IMR-90 (cell line): Measurements from ENCODE around the gene SPTLC1. TPM values are rescaled to one million over a fixed set of nuclear protein-coding genes. Genes with fewer than 3 reads are reported as not detected.

ENCODE experiments used
- ATAC-seq: fragments of 200-7000 bp; cut with Tn5 transposase; 2 replicates; pipeline ENCODE4 v1.9.1; 2020; ENCODE audit warnings: low read depth, mild to moderate bottlenecking, moderate library complexity
- BruUV-seq: library from RNA; stranded (reverse); fragments of 400-500 nt; replicated peaks from 2 replicates; lab custom pipeline; 2021; lab: Mats Ljungman, UMichigan
- CTCF ChIA-PET: fragments of 300-600 bp; formaldehyde crosslinking; extraction: SDS; loops from one replicate; lab custom pipeline; 2021; ENCODE audit warnings: antibody characterized with exemption; lab: Yijun Ruan, JAX
- POLR2A ChIA-PET: fragments of 300-600 bp; sonication (Branson Sonifier 250); formaldehyde crosslinking; loops from one replicate; lab custom pipeline; 2022; ENCODE audit warnings: antibody characterized with exemption; ENCODE audit not compliant: unreplicated experiment; lab: Charles Lee
- DNase-seq: peaks from one replicate; pipeline ENCODE4 v3.0.0; 2013
- H2AFZ ChIP-seq: replicated peaks from 2 replicates; pipeline ENCODE3; 2013; ENCODE audit warnings: low read length, mild to moderate bottlenecking; ENCODE audit not compliant: poor library complexity
- H2AK5ac ChIP-seq: 2 replicates; pipeline ENCODE4 v1.6.1; 2013; ENCODE audit warnings: low read depth, low read length, inconsistent platforms
- H2AK9ac ChIP-seq: replicated peaks from 2 replicates; pipeline ENCODE3; 2013; ENCODE audit warnings: mild to moderate bottlenecking, low read depth, low read length, moderate library complexity; ENCODE audit not compliant: poor library complexity
- H2BK120ac ChIP-seq: 2 replicates; pipeline ENCODE4 v1.6.1; 2013; ENCODE audit warnings: low read depth, low read length, inconsistent platforms
- H2BK15ac ChIP-seq: 3 replicates; pipeline ENCODE4 v1.6.1; 2013; ENCODE audit warnings: low read depth, low read length, inconsistent platforms
- H2BK20ac ChIP-seq: 2 replicates; pipeline ENCODE4 v1.6.1; 2013; ENCODE audit warnings: low read depth, mild to moderate bottlenecking, inconsistent platforms, low read length, moderate library complexity
- H2BK5ac ChIP-seq: 2 replicates; pipeline ENCODE4 v1.6.1; 2013; ENCODE audit warnings: mild to moderate bottlenecking, low read depth, low read length, inconsistent platforms; ENCODE audit not compliant: poor library complexity, severe bottlenecking
- H3K14ac ChIP-seq: replicated peaks from 2 replicates; pipeline ENCODE4 v1.6.1; 2013; ENCODE audit warnings: low read depth, low read length, inconsistent platforms
- H3K18ac ChIP-seq: 2 replicates; pipeline ENCODE4 v1.6.1; 2013; ENCODE audit warnings: low read depth, low read length, control low read depth
- H3K23ac ChIP-seq: 2 replicates; pipeline ENCODE4 v1.6.1; 2013; ENCODE audit warnings: low read depth, low read length, inconsistent platforms
- H3K27ac ChIP-seq: 2 replicates; pipeline ENCODE4 v1.5.1; 2013; ENCODE audit warnings: mild to moderate bottlenecking, control low read depth, low read length; ENCODE audit not compliant: insufficient read depth
- H3K27me3 ChIP-seq: 2 replicates; pipeline ENCODE4 v1.6.1; 2013; ENCODE audit warnings: low read length; ENCODE audit not compliant: control insufficient read depth, insufficient read depth
- H3K36me3 ChIP-seq: 2 replicates; pipeline ENCODE4 v1.6.1; 2013; ENCODE audit warnings: low read length, mixed read lengths; ENCODE audit not compliant: control insufficient read depth, insufficient read depth
- H3K4ac ChIP-seq: 2 replicates; pipeline ENCODE4 v1.6.1; 2013; ENCODE audit warnings: low read depth, low read length, inconsistent platforms
- H3K4me1 ChIP-seq: 2 replicates; pipeline ENCODE4 v1.6.1; 2013; ENCODE audit warnings: low read length, mixed read lengths; ENCODE audit not compliant: control insufficient read depth, insufficient read depth
- H3K4me2 ChIP-seq: 2 replicates; pipeline ENCODE4 v1.6.1; 2013; ENCODE audit warnings: low read depth, mild to moderate bottlenecking, control low read depth, low read length, moderate library complexity
- H3K4me3 ChIP-seq: 2 replicates; pipeline ENCODE4 v1.5.1; 2013; ENCODE audit warnings: low read depth, mild to moderate bottlenecking, control low read depth, low read length, moderate library complexity; ENCODE audit not compliant: insufficient read depth
- H3K56ac ChIP-seq: 2 replicates; pipeline ENCODE4 v1.6.1; 2013; ENCODE audit warnings: low read length, inconsistent platforms; ENCODE audit not compliant: insufficient read depth; ENCODE audit errors: extremely low read depth
- H3K79me1 ChIP-seq, 2 experiments: 2 replicates each; pipeline ENCODE4 v1.6.1; 2013; ENCODE audit warnings: low read length in 2 of 2, inconsistent platforms in 1 of 2, low read depth in 1 of 2
- H3K9ac ChIP-seq: 2 replicates; pipeline ENCODE4 v1.6.1; 2013; ENCODE audit warnings: low read depth, low read length, control low read depth
- H3K9me1 ChIP-seq: 2 replicates; pipeline ENCODE4 v1.6.1; 2013; ENCODE audit warnings: low read length, inconsistent platforms; ENCODE audit not compliant: insufficient read depth
- H3K9me3 ChIP-seq: 2 replicates; pipeline ENCODE4 v1.6.1; 2013; ENCODE audit warnings: low read length; ENCODE audit not compliant: control insufficient read depth, insufficient read depth
- H4K20me1 ChIP-seq: 2 replicates; pipeline ENCODE4 v1.6.1; 2013; ENCODE audit warnings: low read length, inconsistent platforms; ENCODE audit not compliant: insufficient read depth
- H4K5ac ChIP-seq: 2 replicates; pipeline ENCODE4 v1.6.1; 2013; ENCODE audit warnings: mild to moderate bottlenecking, low read depth, low read length, control low read depth
- H4K8ac ChIP-seq, 2 experiments: 2 replicates each; pipeline ENCODE4 v1.6.1; 2013; ENCODE audit warnings: low read depth in 2 of 2, low read length in 2 of 2, control low read depth in 1 of 2, inconsistent platforms in 1 of 2
- H4K91ac ChIP-seq: 2 replicates; pipeline ENCODE4 v1.6.1; 2013; ENCODE audit warnings: low read depth, low read length, inconsistent platforms; ENCODE audit not compliant: insufficient read depth
- BHLHE40 ChIP-seq: fragments of 150-350 bp; IDR thresholded peaks from 2 replicates; pipeline ENCODE4 v1.6.1; 2016; ENCODE audit warnings: mild to moderate bottlenecking, low read depth, low read length
- NFE2L2 ChIP-seq: fragments of 150-350 bp; IDR thresholded peaks from 2 replicates; pipeline ENCODE4 v1.6.1; 2016; ENCODE audit warnings: low read depth, mild to moderate bottlenecking, low read length
- RAD21 ChIP-seq: IDR thresholded peaks from 2 replicates; pipeline ENCODE4 v1.6.1; 2012; ENCODE audit warnings: low read length, improper control_type of control experiment
- WGBS, 2 experiments: methylation state at CpG; one replicate each; pipeline versions ENCODE4 v1.1.5 to v1.1.7; 2013; ENCODE audit warnings: missing lambda C conversion rate in 2 of 2; ENCODE audit not compliant: insufficient read length in 1 of 2; ENCODE audit errors: extremely low coverage in 2 of 2; 5-methylcytosine and 5-hydroxymethylcytosine counted together
- dilution Hi-C: fragments of 300-500 bp; cut with HindIII; formaldehyde crosslinking; loops from one replicate; pipeline ENCODE4 v1.14.3; 2018; ENCODE audit warnings: low sequenced_read_pairs; ENCODE audit not compliant: unreplicated experiment
- in situ Hi-C: fragments of 300-500 bp; cut with MboI; formaldehyde crosslinking; loops from 3 replicates; pipeline ENCODE4 v1.14.3; 2019; ENCODE audit warnings: low sequenced_read_pairs, inconsistent platforms, mixed read lengths
- intact Hi-C: fragments of 100-400 bp; cut with micrococcal nuclease; formaldehyde crosslinking; loops from 2 replicates; pipeline ENCODE4 v1.10.0; 2022
- polyA plus RNA-seq, 3 experiments: library from polyadenylated mRNA; depleted of rRNA; stranded (reverse); fragments of >200 nt; gene quantifications; 2 replicates each; pipeline ENCODE4 v1.2.3, GENCODE V29; 2012; ENCODE audit warnings: low replicate concordance in 1 of 3
- total RNA-seq: library from RNA; depleted of rRNA; stranded (reverse); fragments of >200 nt; gene quantifications from 2 replicates; pipeline ENCODE4 v1.2.3, GENCODE V29; 2012

SPTLC1 gene
- total and polyA plus RNA-seq, 2 of the 4 experiments (the other 2 are of a cell fraction): 65.7 to 92.7 TPM

DNA sequence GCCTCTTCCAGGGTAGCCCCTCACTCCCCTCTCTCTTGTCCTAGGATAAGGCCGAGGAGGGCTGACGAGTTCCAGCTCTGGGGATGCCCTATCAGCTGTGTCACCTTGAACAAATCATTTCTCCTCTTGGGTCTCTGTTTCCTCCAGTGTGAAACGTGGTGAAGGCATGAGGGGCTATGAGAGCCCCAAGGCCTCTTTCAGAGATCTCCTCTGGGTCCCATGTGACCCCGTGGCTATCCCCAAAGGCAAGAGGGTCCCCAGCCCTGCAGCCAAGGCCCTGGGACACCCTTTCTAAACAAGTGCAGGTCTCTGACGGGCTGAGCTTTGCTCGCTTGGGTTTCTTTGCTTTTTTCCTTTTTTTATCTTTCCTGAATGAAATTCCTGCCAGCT is 25.5 kb upstream of the SPTLC1 start:
- in situ Hi-C loops: loop anchor here (5.0 kb wide), 1 partner anchor 102 kb away; no protein-coding TSS in a partner anchor
- no TSS peak for BruUV-seq
- no CpG with 5 or more reads among the region's 6 CpGs for WGBS, 2 experiments

More for the DNA sequence above, 25.5 kb upstream of the SPTLC1 start:
- POLR2A ChIA-PET: interaction anchor here (0.6 kb wide), 1 partner anchor 112 kb away, joined by 5 read pairs; no protein-coding TSS in a partner anchor
- Histone ChIP-seq H3K27me3 (no peaks in the 10 kb centered on the region), H3K9me3 (no peaks in the 10 kb centered on the region), H3K4ac (peak overlapping the region; percentile 98), H2AK9ac (peak overlapping the region; percentile 91), H3K56ac (peak overlapping the region; percentile 93), H3K4me1 (peaks cover 39% of the 10 kb centered on the region), H3K36me3 (peaks cover 28% of the 10 kb centered on the region), H2AFZ (peak overlapping the region; percentile 87), H4K20me1 (no peaks in the 10 kb centered on the region), H2BK20ac (peak overlapping the region; percentile 77), H3K79me1 (peaks cover 11 to 61% of the 10 kb centered on the region in 2 experiments), H3K27ac (peak overlapping the region; percentile 92), H3K9me1 (peaks cover 21% of the 10 kb centered on the region), H2AK5ac (peak overlapping the region; percentile 85), H4K8ac (peak overlapping the region; percentile 70 to 88), H4K5ac (peak overlapping the region; percentile 65), H3K14ac (peak overlapping the region; percentile 65), H3K4me2 (peak overlapping the region; percentile 90), H2BK5ac (peak overlapping the region; percentile 78), H3K18ac (peak overlapping the region; percentile 82), H3K23ac (peak overlapping the region; percentile 85), H2BK15ac (peak overlapping the region; percentile 87; the same call in 2 of the 3 replicates), H3K4me3 (peak overlapping the region; percentile 65), H3K9ac (peak overlapping the region; percentile 89), H2BK120ac (peak overlapping the region; percentile 99), H4K91ac (peak overlapping the region; percentile 99)
- CTCF ChIA-PET: interaction anchor here (0.5 to 4.1 kb wide), 12 partner anchors 11 to 317 kb away, joined by 3 to 74 read pairs (median 4); partner anchors contain the start of genes CENPP and NOL8
- no peak for DNase-seq
- intact Hi-C loops (loop anchor here (1.0 kb wide), 1 partner anchor 102 kb away; no protein-coding TSS in a partner anchor), dilution Hi-C loops (no loop called here)
- no peak; the same call in 1 of the 2 replicates for ATAC-seq
- TF ChIP-seq NFE2L2 (no peak), BHLHE40 (no peak), RAD21 (no peak)
